ENCODE measurements around the gene WWOX.

The WWOX gene

GRCh38 chr16:78641433-78641832, 542.0 kb downstream of the WWOX start:
- H3K4me3 ChIP-seq (ENCODE audit: low read length) = no peak overlapping the region
- TF ChIP-seq ZNF274 (IDR thresholded peaks at IDR 0.05; ENCODE audit: low read depth, low read length) = no peak

DNA sequence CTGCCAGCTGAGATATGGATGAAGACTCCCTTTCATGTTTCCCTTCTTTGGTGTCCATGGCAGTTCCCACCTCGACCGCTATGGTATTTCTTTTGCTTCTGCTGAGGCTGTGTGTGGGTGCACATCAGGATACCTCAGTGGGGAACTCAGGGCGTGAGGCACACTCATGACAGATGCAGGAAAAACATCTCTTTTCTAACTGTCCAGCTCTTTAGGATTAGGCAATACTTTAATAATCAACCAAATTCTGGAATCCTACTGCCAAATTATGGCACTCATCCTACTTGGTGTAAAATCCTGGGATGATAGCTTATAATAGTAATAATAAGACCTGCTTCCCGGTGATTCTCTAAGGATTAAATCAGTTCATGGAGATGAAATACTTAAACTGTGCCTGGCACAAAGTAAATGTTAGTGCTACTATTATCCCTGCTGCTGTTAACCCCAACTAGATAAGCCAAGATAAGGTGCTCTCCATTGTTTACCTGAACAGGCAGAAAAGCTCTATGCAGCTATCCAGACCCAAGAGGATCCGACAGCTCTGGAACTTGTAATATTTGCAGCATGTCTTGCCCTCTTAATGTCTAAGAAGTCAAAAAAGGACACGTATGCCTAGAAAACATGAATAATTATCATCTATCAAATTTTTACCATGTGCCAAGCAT, 543.3 kb downstream of the WWOX start:
- TF ChIP-seq ZNF274 (IDR thresholded peaks at IDR 0.05; ENCODE audit: low read depth, low read length) = no peak

GRCh38 chr16:78645657-78646056, 546.2 kb downstream of the WWOX start:
- no peak for TF ChIP-seq ZNF274 (IDR thresholded peaks at IDR 0.05; ENCODE audit: low read depth, low read length)
- no peak overlapping the region for H3K4me3 ChIP-seq (ENCODE audit: low read length)

More for the DNA sequence above, 543.3 kb downstream of the WWOX start:
- no peak overlapping the region for H3K4me3 ChIP-seq (ENCODE audit: low read length)

- H3K4me3 ChIP-seq (ENCODE audit: low read length) = no peak overlapping the region
- no peak for TF ChIP-seq ZNF274 (IDR thresholded peaks at IDR 0.05; ENCODE audit: low read depth, low read length)
Measured at GRCh38 chr16:78647019-78647418, 547.6 kb downstream of the WWOX start.

- H3K4me3 ChIP-seq (ENCODE audit: low read length) = no peak overlapping the region
- TF ChIP-seq ZNF274 (IDR thresholded peaks at IDR 0.05; ENCODE audit: low read depth, low read length) = no peak
Measured at GRCh38 chr16:78647491-78647890, 548.0 kb downstream of the WWOX start.

- no peak for TF ChIP-seq ZNF274 (IDR thresholded peaks at IDR 0.05; ENCODE audit: low read depth, low read length)
Measured at GRCh38 chr16:78648517-78648916, 549.1 kb downstream of the WWOX start.

GRCh38 chr16:78650339-78651074, 551.1 kb downstream of the WWOX start:
- TF ChIP-seq ZNF274 (IDR thresholded peaks at IDR 0.05; ENCODE audit: low read depth, low read length) = no peak

More at GRCh38 chr16:78648517-78648916, 549.1 kb downstream of the WWOX start:
- H3K4me3 ChIP-seq (ENCODE audit: low read length) = no peak overlapping the region

GRCh38 chr16:78654929-78655328, 555.5 kb downstream of the WWOX start:
- TF ChIP-seq ZNF274 (IDR thresholded peaks at IDR 0.05; ENCODE audit: low read depth, low read length) = no peak
- H3K4me3 ChIP-seq (ENCODE audit: low read length) = no peak overlapping the region

More at GRCh38 chr16:78650339-78651074, 551.1 kb downstream of the WWOX start:
- H3K4me3 ChIP-seq (ENCODE audit: low read length) = no peak overlapping the region

- no peak for TF ChIP-seq ZNF274 (IDR thresholded peaks at IDR 0.05; ENCODE audit: low read depth, low read length)
- no peak overlapping the region for H3K4me3 ChIP-seq (ENCODE audit: low read length)
Measured at GRCh38 chr16:78655331-78656113, 556.1 kb downstream of the WWOX start.

DNA sequence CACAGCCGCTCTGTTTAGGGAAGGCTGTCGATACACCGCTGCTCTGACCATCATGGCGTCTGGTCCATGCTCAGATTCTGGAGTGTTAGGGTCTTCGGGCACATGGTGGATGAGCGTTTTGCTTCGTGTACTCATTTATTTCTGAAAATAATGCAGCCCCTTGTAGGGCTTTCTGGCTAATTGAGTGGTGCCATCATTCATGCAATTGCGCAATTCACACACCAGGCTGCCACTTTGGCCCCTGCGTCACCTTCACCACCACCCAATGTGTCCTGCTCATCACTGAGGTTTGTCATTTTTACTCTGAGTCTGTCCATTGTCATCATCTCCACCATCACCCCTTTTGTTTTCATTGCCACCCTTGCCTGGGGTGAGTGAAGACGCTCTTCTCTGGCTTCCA, 557.4 kb downstream of the WWOX start:
- no peak for TF ChIP-seq ZNF274 (IDR thresholded peaks at IDR 0.05; ENCODE audit: low read depth, low read length)
- H3K4me3 ChIP-seq (ENCODE audit: low read length) = no peak overlapping the region

- no peak for TF ChIP-seq ZNF274 (IDR thresholded peaks at IDR 0.05; ENCODE audit: low read depth, low read length)
- no peak overlapping the region for H3K4me3 ChIP-seq (ENCODE audit: low read length)
Measured at GRCh38 chr16:78659216-78659615, 559.8 kb downstream of the WWOX start.

GRCh38 chr16:78659668-78660217, 560.3 kb downstream of the WWOX start:
- no peak for TF ChIP-seq ZNF274 (IDR thresholded peaks at IDR 0.05; ENCODE audit: low read depth, low read length)
- no peak overlapping the region for H3K4me3 ChIP-seq (ENCODE audit: low read length)

DNA sequence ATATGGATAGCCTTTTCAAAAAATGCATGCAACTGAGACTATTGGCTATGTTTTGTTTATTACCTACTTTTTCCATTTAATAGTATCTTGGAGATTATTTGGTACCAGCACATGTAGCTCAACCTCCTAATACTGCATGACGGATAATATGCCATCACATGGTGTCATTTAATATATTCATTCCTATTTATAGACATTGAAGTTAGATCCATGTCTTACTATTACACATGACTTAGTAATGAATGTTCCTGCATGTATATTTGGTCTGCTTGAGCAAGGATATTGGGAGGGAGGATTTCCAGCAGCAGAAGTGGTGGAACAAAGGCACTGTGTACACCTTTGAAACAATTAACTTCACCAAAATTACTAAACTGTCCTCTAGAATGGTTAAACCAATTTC, 561.3 kb downstream of the WWOX start:
- no peak overlapping the region for H3K4me3 ChIP-seq (ENCODE audit: low read length)
- no peak for TF ChIP-seq ZNF274 (IDR thresholded peaks at IDR 0.05; ENCODE audit: low read depth, low read length)

GRCh38 chr16:78663690-78664089, 564.2 kb downstream of the WWOX start:
- no peak overlapping the region for H3K4me3 ChIP-seq (ENCODE audit: low read length)
- no peak for TF ChIP-seq ZNF274 (IDR thresholded peaks at IDR 0.05; ENCODE audit: low read depth, low read length)

Measured in GM08714 (cell line).